ENCODE measurements around the gene SLIT1.

- no peak for TF ChIP-seq ZNF384 (IDR thresholded peaks at IDR 0.05)
- TF ChIP-seq SP1 (IDR thresholded peaks at IDR 0.05): no peak
- no peak for TF ChIP-seq BHLHE40 (IDR thresholded peaks at IDR 0.05; ENCODE audit: borderline replicate concordance)
- no peak for TF ChIP-seq ARNT (IDR thresholded peaks at IDR 0.05)
- TF ChIP-seq NFRKB (IDR thresholded peaks at IDR 0.05): no peak
Measured at GRCh38 chr10:97020452-97021400, 165.0 kb downstream of the SLIT1 start.
